ENCODE measurements around the gene JAM3. TPM values are rescaled to one million over a fixed set of nuclear protein-coding genes. Genes with fewer than 3 reads are reported as not detected.

JAM3 gene
- total RNA-seq, 2 experiments from 2014 or later: 13.5 to 15.3 TPM

DNA sequence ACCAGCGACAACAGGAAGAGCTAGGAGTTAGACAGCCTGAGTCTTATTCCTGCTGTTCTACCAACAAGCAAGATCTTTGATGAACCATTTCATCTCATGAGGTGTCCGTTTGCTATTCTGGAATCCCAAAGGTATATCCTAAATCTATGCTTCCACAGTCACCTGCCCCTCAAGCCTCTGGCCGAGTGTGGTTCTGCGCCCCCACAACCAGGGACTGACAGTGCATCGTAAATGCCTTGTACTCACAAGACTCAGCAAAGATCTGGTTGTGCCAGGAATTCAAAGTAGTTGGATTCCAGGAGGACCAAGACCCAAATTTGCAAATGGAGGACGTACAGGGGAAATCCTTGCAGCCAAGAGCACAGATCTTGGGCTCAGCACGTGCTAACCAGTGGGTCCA is 47.5 kb upstream of the JAM3 start:
- Histone ChIP-seq H3K27me3 (ENCODE audit: control insufficient read depth in 1 of 2, insufficient read depth in 2 of 2, low read length in 2 of 2) (peaks cover 3 to 8% of the 10 kb centered on the region in 2 experiments), H3K4me3 (ENCODE audit: low read length) (no peak overlapping the region), H3K36me3 (ENCODE audit: insufficient read depth, low read length) (no peaks in the 10 kb centered on the region), H3K9me3 (ENCODE audit: control insufficient read depth in 1 of 2, insufficient read depth in 1 of 2, low read length in 2 of 2) (no peaks in the 10 kb centered on the region), H3K4me1 (ENCODE audit: insufficient read depth, low read length) (no peaks in the 10 kb centered on the region), H3K27ac (ENCODE audit: low read depth in 1 of 2, low read length in 2 of 2) (no peak overlapping the region)
- Mint-ChIP-seq H3K4me3 (no peak overlapping the region), H3K4me1 (ENCODE audit: low read depth) (no peaks in the 10 kb centered on the region), H3K9me3 (no peaks in the 10 kb centered on the region), H3K27ac (no peak overlapping the region), H3K36me3 (ENCODE audit: low read depth) (no peaks in the 10 kb centered on the region), H3K27me3 (peaks cover 35% of the 10 kb centered on the region)
- ChIA-PET CTCF (interaction anchor here (1.5 kb wide), 1 partner anchor 29 kb away, joined by 3 read pairs; no protein-coding TSS in a partner anchor), POLR2A (no interaction called here)
- ATAC-seq (ENCODE audit: poor library complexity) (no peak), DNase-seq (no peak)
- intact Hi-C loops (cut with DNase I, micrococcal nuclease): no loop called here
- TF ChIP-seq, protein P1, sequence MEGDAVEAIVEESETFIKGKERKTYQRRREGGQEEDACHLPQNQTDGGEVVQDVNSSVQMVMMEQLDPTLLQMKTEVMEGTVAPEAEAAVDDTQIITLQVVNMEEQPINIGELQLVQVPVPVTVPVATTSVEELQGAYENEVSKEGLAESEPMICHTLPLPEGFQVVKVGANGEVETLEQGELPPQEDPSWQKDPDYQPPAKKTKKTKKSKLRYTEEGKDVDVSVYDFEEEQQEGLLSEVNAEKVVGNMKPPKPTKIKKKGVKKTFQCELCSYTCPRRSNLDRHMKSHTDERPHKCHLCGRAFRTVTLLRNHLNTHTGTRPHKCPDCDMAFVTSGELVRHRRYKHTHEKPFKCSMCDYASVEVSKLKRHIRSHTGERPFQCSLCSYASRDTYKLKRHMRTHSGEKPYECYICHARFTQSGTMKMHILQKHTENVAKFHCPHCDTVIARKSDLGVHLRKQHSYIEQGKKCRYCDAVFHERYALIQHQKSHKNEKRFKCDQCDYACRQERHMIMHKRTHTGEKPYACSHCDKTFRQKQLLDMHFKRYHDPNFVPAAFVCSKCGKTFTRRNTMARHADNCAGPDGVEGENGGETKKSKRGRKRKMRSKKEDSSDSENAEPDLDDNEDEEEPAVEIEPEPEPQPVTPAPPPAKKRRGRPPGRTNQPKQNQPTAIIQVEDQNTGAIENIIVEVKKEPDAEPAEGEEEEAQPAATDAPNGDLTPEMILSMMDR (IDR thresholded peaks at IDR 0.05): no peak

DNA sequence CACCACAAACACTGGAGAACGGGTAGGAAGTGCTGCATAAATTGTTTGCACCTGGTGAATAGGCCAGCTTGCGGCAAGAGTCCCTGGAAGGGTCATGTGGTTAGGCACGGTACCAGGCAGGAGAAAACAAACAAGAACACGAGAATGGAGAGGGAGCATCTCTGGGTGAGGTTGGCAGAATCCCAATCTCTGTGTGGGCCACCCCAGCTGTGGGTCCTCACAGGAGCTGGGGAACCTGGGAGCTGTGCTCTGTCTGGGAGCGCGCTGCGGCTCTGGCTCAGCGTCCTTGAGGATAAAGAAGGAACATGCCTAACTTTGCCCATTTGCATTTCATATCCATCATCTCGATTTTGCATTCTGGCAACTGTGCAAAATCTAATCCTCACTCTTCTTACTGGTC is 46.1 kb upstream of the JAM3 start:
- ChIA-PET POLR2A (no interaction called here), CTCF (no interaction called here)
- Histone ChIP-seq H3K36me3 (ENCODE audit: insufficient read depth, low read length) (no peaks in the 10 kb centered on the region), H3K9me3 (ENCODE audit: control insufficient read depth in 1 of 2, insufficient read depth in 1 of 2, low read length in 2 of 2) (no peaks in the 10 kb centered on the region), H3K27me3 (ENCODE audit: control insufficient read depth in 1 of 2, insufficient read depth in 2 of 2, low read length in 2 of 2) (peaks cover 3 to 8% of the 10 kb centered on the region in 2 experiments), H3K4me1 (ENCODE audit: insufficient read depth, low read length) (peaks cover 14% of the 10 kb centered on the region), H3K27ac (ENCODE audit: low read depth in 1 of 2, low read length in 2 of 2) (no peak overlapping the region), H3K4me3 (ENCODE audit: low read length) (no peak overlapping the region)
- Mint-ChIP-seq H3K27me3 (peaks cover 22% of the 10 kb centered on the region), H3K4me1 (ENCODE audit: low read depth) (peaks cover 8% of the 10 kb centered on the region), H3K4me3 (no peak overlapping the region), H3K9me3 (no peaks in the 10 kb centered on the region), H3K27ac (no peak overlapping the region), H3K36me3 (ENCODE audit: low read depth) (no peaks in the 10 kb centered on the region)
- ATAC-seq (ENCODE audit: poor library complexity) (no peak), DNase-seq (no peak)
- TF ChIP-seq, protein P1 (IDR thresholded peaks at IDR 0.05): no peak
- intact Hi-C loops (cut with DNase I, micrococcal nuclease): no loop called here

DNA sequence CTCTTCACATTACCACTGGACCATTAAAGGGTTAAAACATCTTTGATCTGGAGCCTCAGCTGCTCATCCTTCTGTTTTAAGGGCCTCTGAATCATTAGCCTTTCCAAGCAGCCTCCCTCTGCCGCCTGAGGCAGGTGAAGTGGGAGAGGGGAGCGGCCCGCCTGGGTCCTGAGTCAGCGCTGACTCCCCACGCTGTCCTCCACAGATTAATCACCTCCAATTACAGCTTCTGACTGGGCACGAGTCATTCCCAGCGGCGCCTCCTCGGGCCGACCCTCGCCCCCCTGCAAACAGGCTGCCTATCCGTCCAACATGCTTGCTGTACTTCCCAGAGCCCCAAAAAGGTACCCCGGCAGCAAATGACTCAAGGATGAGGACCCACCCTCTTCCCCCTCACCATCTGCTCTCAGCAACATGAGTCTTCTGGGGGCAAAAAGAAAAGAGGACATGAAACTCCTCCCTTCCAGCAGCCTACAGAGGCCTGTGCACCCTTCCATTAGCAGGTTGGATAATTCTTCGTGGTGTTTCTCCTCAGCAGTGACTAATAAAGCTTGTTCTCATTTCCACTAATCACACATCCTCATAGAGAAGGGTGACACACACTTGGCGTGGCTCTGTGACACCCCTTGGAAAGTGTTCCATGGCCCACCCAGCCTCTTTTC is 44.3 kb upstream of the JAM3 start:
- ChIA-PET POLR2A (no interaction called here), CTCF (no interaction called here)
- Mint-ChIP-seq H3K27me3 (peaks cover 11% of the 10 kb centered on the region), H3K36me3 (ENCODE audit: low read depth) (no peaks in the 10 kb centered on the region), H3K9me3 (no peaks in the 10 kb centered on the region), H3K4me3 (no peak overlapping the region), H3K27ac (no peak overlapping the region), H3K4me1 (ENCODE audit: low read depth) (peaks cover 24% of the 10 kb centered on the region)
- Histone ChIP-seq H3K4me1 (ENCODE audit: insufficient read depth, low read length) (peaks cover 27% of the 10 kb centered on the region), H3K9me3 (ENCODE audit: control insufficient read depth in 1 of 2, insufficient read depth in 1 of 2, low read length in 2 of 2) (no peaks in the 10 kb centered on the region), H3K4me3 (ENCODE audit: low read length) (no peak overlapping the region), H3K27me3 (ENCODE audit: control insufficient read depth in 1 of 2, insufficient read depth in 2 of 2, low read length in 2 of 2) (peaks cover 0 to 5% of the 10 kb centered on the region in 2 experiments), H3K36me3 (ENCODE audit: insufficient read depth, low read length) (no peaks in the 10 kb centered on the region), H3K27ac (ENCODE audit: low read depth in 1 of 2, low read length in 2 of 2) (no peak overlapping the region)
- no peak for DNase-seq
- ATAC-seq (ENCODE audit: poor library complexity): no peak
- TF ChIP-seq, protein P1 (IDR thresholded peaks at IDR 0.05): no peak
- intact Hi-C loops (cut with DNase I, micrococcal nuclease): loop anchor here in 1 of 2 experiments (5.0 kb wide), 1 partner anchor 37 kb away; no protein-coding TSS in a partner anchor
